HepG2 (cell line): ENCODE data around the gene ZNF277. TPM values are rescaled to one million over a fixed set of nuclear protein-coding genes. Genes with fewer than 3 reads are reported as not detected.

Source experiments
- ATAC-seq: fragments of 200-7000 bp; cut with Tn5 transposase; 3 replicates; pipeline ENCODE4 v1.9.1; 2020; ENCODE audit warnings: mild to moderate bottlenecking, moderate library complexity
- BruUV-seq: library from RNA; stranded (reverse); fragments of 400-500 nt; replicated peaks from 2 replicates; lab custom pipeline; 2021; lab: Mats Ljungman, UMichigan
- CTCF ChIA-PET: fragments of 300-600 bp; formaldehyde crosslinking; extraction: SDS; loops from one replicate; lab custom pipeline; 2021; ENCODE audit warnings: low total read pairs, inconsistent platforms, low intra/inter-chr PET ratio; lab: Yijun Ruan, JAX
- POLR2A ChIA-PET: fragments of 350-600 bp; sonication (Branson Sonifier 250); formaldehyde crosslinking; loops from one replicate; lab custom pipeline; 2020; ENCODE audit warnings: antibody characterized with exemption, inconsistent platforms; lab: Yijun Ruan, JAX
- DNase-seq: peaks from one replicate; pipeline ENCODE4 v3.0.0-alpha.2; 2015; ENCODE audit warnings: low spot score
- FAIRE-seq: peaks from 3 replicates; lab custom pipeline; 2011; peaks lifted over from hg19 to GRCh38; lab: Jason Lieb, UNC
- H2AFZ ChIP-seq: one replicate; pipeline ENCODE4 v1.6.1; 2011; ENCODE audit warnings: low read length, inconsistent platforms
- H3K27ac ChIP-seq: fragments of 300-600 bp; 3 replicates; pipeline ENCODE4 v1.8.0; 2011; ENCODE audit warnings: mixed run types, mild to moderate bottlenecking, mixed read lengths, low read length, inconsistent platforms; ENCODE audit not compliant: insufficient read depth; ENCODE audit errors: extremely low read length
- H3K27me3 ChIP-seq, 2 experiments: fragments of 200-600 bp in 1 of 2; 2 replicates in 1 of 2; 3 replicates in 1 of 2; pipeline versions ENCODE4 v1.6.0 to v1.8.0; 2011; ENCODE audit warnings: low read length in 2 of 2, mild to moderate bottlenecking in 2 of 2, moderate library complexity in 2 of 2, inconsistent platforms in 1 of 2; ENCODE audit not compliant: insufficient read depth in 2 of 2, control insufficient read depth in 1 of 2
- H3K36me3 ChIP-seq, 2 experiments: fragments of 200-600 bp in 1 of 2; replicated peaks in 1 of 2; 2 replicates in 1 of 2; 3 replicates in 1 of 2; pipeline versions ENCODE4 v1.5.1 to v1.8.0; 2011; ENCODE audit warnings: low read length in 2 of 2, inconsistent platforms in 1 of 2; ENCODE audit not compliant: insufficient read depth in 2 of 2, control insufficient read depth in 1 of 2
- H3K4me1 ChIP-seq: 2 replicates; pipeline ENCODE4 v1.5.1; 2012; ENCODE audit warnings: low read length, inconsistent platforms; ENCODE audit not compliant: insufficient read depth
- H3K4me2 ChIP-seq: 2 replicates; pipeline ENCODE4 v1.6.0; 2011; ENCODE audit warnings: low read depth, low read length, inconsistent platforms
- H3K4me3 ChIP-seq, 3 experiments: fragments of 200-600 bp in 1 of 3; sonication (generic), shearing (Covaris generic) in 1 of 3; replicated peaks in 1 of 3; 2 replicates each; pipeline ENCODE4 v1.5.1; 2011 to 2016; ENCODE audit warnings: low read length in 3 of 3, inconsistent platforms in 2 of 3, low read depth in 2 of 3, mild to moderate bottlenecking in 2 of 3, control low read depth in 1 of 3, mixed read lengths in 1 of 3; ENCODE audit not compliant: insufficient read depth in 1 of 3
- H3K79me2 ChIP-seq: one replicate; pipeline ENCODE4 v1.6.1; 2011; ENCODE audit warnings: low read length, inconsistent platforms; ENCODE audit not compliant: insufficient read depth
- H3K9ac ChIP-seq: 2 replicates; pipeline ENCODE4 v1.6.0; 2011; ENCODE audit warnings: mild to moderate bottlenecking, low read depth, low read length, inconsistent platforms; ENCODE audit not compliant: insufficient read depth
- H3K9me3 ChIP-seq: 2 replicates; pipeline ENCODE4 v1.5.1; 2012; ENCODE audit warnings: mild to moderate bottlenecking, low read length
- H4K20me1 ChIP-seq: 2 replicates; pipeline ENCODE4 v1.6.0; 2011; ENCODE audit warnings: inconsistent platforms, mild to moderate bottlenecking, low read length, moderate library complexity; ENCODE audit not compliant: insufficient read depth
- DNMT1 ChIP-seq: sonication (generic); formaldehyde crosslinking; IDR thresholded peaks from 2 replicates; pipeline ENCODE4 v1.5.1; 2020; ENCODE audit warnings: mild to moderate bottlenecking, missing genetic modification reagents
- LRRFIP1 ChIP-seq: sonication (generic); formaldehyde crosslinking; conservative IDR thresholded peaks from 2 replicates; pipeline ENCODE4 v1.4.0; 2020; ENCODE audit warnings: missing genetic modification reagents
- MNT ChIP-seq: fragments of 450-650 bp; IDR thresholded peaks from 2 replicates; pipeline ENCODE4 v1.6.1; 2016
- PBX2 ChIP-seq: IDR thresholded peaks from 2 replicates; pipeline ENCODE4 v1.6.1; 2016; ENCODE audit warnings: control low read depth
- ZBTB14 ChIP-seq: sonication (generic); formaldehyde crosslinking; IDR thresholded peaks from 2 replicates; pipeline ENCODE4 v1.4.0; 2020; ENCODE audit warnings: missing genetic modification reagents
- ZNF30 ChIP-seq: sonication (generic); formaldehyde crosslinking; IDR thresholded peaks from 2 replicates; pipeline ENCODE4 v1.5.0; 2020; ENCODE audit warnings: mild to moderate bottlenecking, missing genetic modification reagents
- ZNF720 ChIP-seq: sonication (generic); formaldehyde crosslinking; IDR thresholded peaks from 2 replicates; pipeline ENCODE4 v1.4.0; 2020; ENCODE audit warnings: missing genetic modification reagents
- ZNF746 ChIP-seq: sonication (generic); formaldehyde crosslinking; IDR thresholded peaks from 2 replicates; pipeline ENCODE4 v1.8.0; 2022; ENCODE audit warnings: mild to moderate bottlenecking, missing genetic modification reagents
- WGBS: methylation state at CpG from one replicate; pipeline ENCODE4 v1.1.6; 2017; ENCODE audit warnings: low lambda C conversion rate; 5-methylcytosine and 5-hydroxymethylcytosine counted together
- in situ Hi-C: cut with HindIII; loops from 2 replicates; pipeline ENCODE4 v1.10.0; 2017; ENCODE audit warnings: low pct_unique_long_range_greater_than_20kb; ENCODE audit not compliant: extremely low pct_ligation_motif_present
- intact Hi-C: fragments of 100-400 bp; cut with micrococcal nuclease; formaldehyde crosslinking; loops from one replicate; pipeline ENCODE4 v1.10.0; 2022; ENCODE audit not compliant: unreplicated experiment
- polyA plus RNA-seq, 8 experiments: library from polyadenylated mRNA; depleted of rRNA in 3 of 8; stranded (reverse) in 7 of 8; unstranded in 1 of 8; fragments of >200 nt; fragmentation: Illumina TruSeq in 4 of 8; extraction: Trizol in 4 of 8; gene quantifications; 2 replicates each; pipeline versions ENCODE4 v1.2.1 to v1.2.3, GENCODE V29; 2011 to 2016; ENCODE audit warnings: low read depth in 4 of 8, missing spikeins in 1 of 8, mixed read lengths in 1 of 8; ENCODE audit not compliant: insufficient read depth in 1 of 8
- total RNA-seq, 5 experiments: library from RNA; depleted of rRNA; stranded (reverse); fragments of >200 nt; fragmentation: Illumina TruSeq; extraction: Trizol; gene quantifications; 2 replicates each; pipeline ENCODE4 v1.2.3, GENCODE V29; 2016; ENCODE audit warnings: low read depth in 1 of 5

ZNF277 gene
- total and polyA plus RNA-seq, 2 of the 13 experiments (the other 11 are each of a cell fraction or from before 2014, with no cell fraction given) = 29.1 to 30.1 TPM

GRCh38 chr7:112203365-112203739 lies 3.1 kb upstream of the ZNF277 start:
- POLR2A ChIA-PET = interaction anchor here (1.6 kb wide), 1 partner anchor 10 kb away, joined by 10 read pairs; no protein-coding TSS in a partner anchor

More at GRCh38 chr7:112203365-112203739, 3.1 kb upstream of the ZNF277 start:
- H3K79me2 ChIP-seq = peaks cover 87% of the 10 kb centered on the region
- DNase-seq (no peak), FAIRE-seq (no peak), ATAC-seq (no peak)
- H3K9me3 ChIP-seq = no peaks in the 10 kb centered on the region
- no TSS peak for BruUV-seq
- no peaks in the 10 kb centered on the region; the same call in 1 of the 2 replicates for H4K20me1 ChIP-seq
- H2AFZ ChIP-seq = no peak overlapping the region
- H3K27ac ChIP-seq = peak overlapping the region; percentile 84
- H3K4me1 ChIP-seq = peaks cover 55% of the 10 kb centered on the region
- WGBS = 61% methylated on average over 4 of the region's 4 CpGs
- H3K9ac ChIP-seq = peak overlapping the region; percentile 82; the same call in 1 of the 2 replicates
- H3K27me3 ChIP-seq = no peaks in the 10 kb centered on the region; a peak in 1 of 5 replicates
- TF ChIP-seq MNT (no peak), DNMT1 (CRISPR knock-in tag) (no peak), PBX2 (no peak), ZNF746 (no peak), ZNF30 (CRISPR knock-in tag) (no peak), ZBTB14 (no peak), LRRFIP1 (no peak), ZNF720 (no peak)
- CTCF ChIA-PET = no interaction called here
- peak overlapping the region; percentile 81 for H3K4me2 ChIP-seq
- intact Hi-C loops (loop anchor here (10.0 kb wide), 2 partner anchors 199 to 211 kb away; no protein-coding TSS in a partner anchor), in situ Hi-C loops (no loop called here)
- no peaks in the 10 kb centered on the region for H3K36me3 ChIP-seq
- peak overlapping the region; percentile 73 to 96 (median 95); a peak in 5 of 6 replicates for H3K4me3 ChIP-seq
